Upper lobe of left lung (tissue), 6 donors: ENCODE measurements around the gene FILIP1L. TPM values are rescaled to one million over a fixed set of nuclear protein-coding genes. Genes with fewer than 3 reads are reported as not detected.

Experiments used
- ATAC-seq, 2 donors: fragments of 200-7000 bp; cut with Tn5 transposase; one replicate each; pipeline ENCODE4 v1.9.1; 2022; ENCODE audit warnings: mild to moderate bottlenecking in 2 of 2, moderate library complexity in 2 of 2; ENCODE audit not compliant: low FRiP score in 2 of 2
- DNase-seq, 2 donors: peaks; one replicate each; pipeline ENCODE4 v3.0.0-alpha.2; 2019 to 2020
- H3K27ac ChIP-seq, 4 donors: fragments of 200-600 bp; sonication (generic); one replicate each; pipeline ENCODE4 v1.5.1; 2016 to 2019
- H3K27me3 ChIP-seq, 4 donors: fragments of 200-600 bp; sonication (generic); one replicate each; pipeline ENCODE4 v1.5.1; 2017 to 2019
- H3K36me3 ChIP-seq, 4 donors: fragments of 200-600 bp; sonication (generic); one replicate each; pipeline ENCODE4 v1.5.1; 2016 to 2019
- H3K4me1 ChIP-seq, 4 donors: fragments of 200-600 bp; sonication (generic); one replicate each; pipeline ENCODE4 v1.5.1; 2018 to 2019
- H3K4me3 ChIP-seq, 4 donors: fragments of 200-600 bp; sonication (generic); one replicate each; pipeline ENCODE4 v1.5.1; 2017 to 2019; ENCODE audit warnings: mild to moderate bottlenecking in 2 of 4, moderate library complexity in 1 of 4
- H3K9me3 ChIP-seq, 4 donors: fragments of 200-600 bp; sonication (generic); one replicate each; pipeline ENCODE4 v1.5.1; 2018 to 2019
- EP300 ChIP-seq, 4 donors: sonication (generic); formaldehyde crosslinking; IDR thresholded peaks; one replicate each; pipeline ENCODE4 v1.5.1; 2017; ENCODE audit warnings: antibody characterized with exemption in 4 of 4, control low read depth in 2 of 4
- POLR2A ChIP-seq, 4 donors: fragments of 450-650 bp; IDR thresholded peaks; one replicate each; pipeline ENCODE4 v1.5.1; 2016 to 2017; ENCODE audit warnings: antibody characterized with exemption in 4 of 4, mild to moderate bottlenecking in 2 of 4
- POLR2AphosphoS5 ChIP-seq, 2 donors: sonication (generic); formaldehyde crosslinking; IDR thresholded peaks; one replicate each; pipeline ENCODE4 v1.5.1; 2017; ENCODE audit warnings: antibody characterized with exemption in 2 of 2
- WGBS, 2 donors: methylation state at CpG; one replicate each; pipeline ENCODE4 v1.1.5; 2017 to 2018; 5-methylcytosine and 5-hydroxymethylcytosine counted together
- total RNA-seq, 6 donors: library from RNA; depleted of rRNA in 4 of 6; stranded (reverse); fragments of >200 nt in 4 of 6; gene quantifications; one replicate each; pipeline versions ENCODE4 v1.1.0 to v1.2.1, GENCODE V29; 2016 to 2021
- TF ChIP-seq, protein P1 (sequence below), 6 experiments: fragments of 450-650 bp in 4 of 6; fragments of 200-600 bp in 2 of 6; sonication (generic) in 2 of 6; IDR thresholded peaks; one replicate each; pipeline ENCODE4 v1.5.1; 2016 to 2019; ENCODE audit warnings: antibody characterized with exemption in 6 of 6
- donor health status: DM: no; HTN: no; CAD: no; lungs with moderate emphysema.
- donor health status: DM: no; HTN: yes; CAD: no; lungs with severe emphysema.

FILIP1L gene
- total RNA-seq, 6 donors from 2014 or later, result 19.4 to 38.2 (median 25.9) TPM

DNA sequence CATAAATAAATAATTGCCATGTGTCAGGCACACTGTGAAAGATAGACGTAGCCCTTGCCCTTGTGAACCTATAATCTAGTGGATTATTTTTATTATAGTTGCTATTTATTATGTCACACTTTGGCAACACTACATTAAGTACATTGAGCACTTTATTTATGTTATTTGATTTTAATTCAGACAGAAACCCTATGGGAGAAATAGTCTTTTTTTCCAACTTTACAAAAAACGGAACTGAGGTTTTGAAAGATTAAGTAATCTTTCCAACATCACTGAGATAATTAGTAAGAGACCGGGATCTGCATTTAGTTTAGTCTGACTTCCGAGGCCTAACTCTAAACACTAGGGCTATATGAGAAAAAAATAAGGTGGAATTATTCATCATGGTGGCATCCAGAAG, 2.8 kb upstream of the FILIP1L start:
- Histone ChIP-seq H3K36me3 (no peaks in the 10 kb centered on the region), H3K27ac (no peak overlapping the region), H3K4me1 (peaks cover 0 to 4% (median 0%) of the 10 kb centered on the region in 4 donors), H3K27me3 (no peaks in the 10 kb centered on the region), H3K9me3 (no peaks in the 10 kb centered on the region), H3K4me3 (no peak overlapping the region)
- ATAC-seq (no peak), DNase-seq (no peak)
- TF ChIP-seq POLR2AphosphoS5 (IDR thresholded peaks at IDR 0.05) (no peak), POLR2A (IDR thresholded peaks at IDR 0.05) (no peak), EP300 (IDR thresholded peaks at IDR 0.05) (no peak)
- TF ChIP-seq, protein P1, sequence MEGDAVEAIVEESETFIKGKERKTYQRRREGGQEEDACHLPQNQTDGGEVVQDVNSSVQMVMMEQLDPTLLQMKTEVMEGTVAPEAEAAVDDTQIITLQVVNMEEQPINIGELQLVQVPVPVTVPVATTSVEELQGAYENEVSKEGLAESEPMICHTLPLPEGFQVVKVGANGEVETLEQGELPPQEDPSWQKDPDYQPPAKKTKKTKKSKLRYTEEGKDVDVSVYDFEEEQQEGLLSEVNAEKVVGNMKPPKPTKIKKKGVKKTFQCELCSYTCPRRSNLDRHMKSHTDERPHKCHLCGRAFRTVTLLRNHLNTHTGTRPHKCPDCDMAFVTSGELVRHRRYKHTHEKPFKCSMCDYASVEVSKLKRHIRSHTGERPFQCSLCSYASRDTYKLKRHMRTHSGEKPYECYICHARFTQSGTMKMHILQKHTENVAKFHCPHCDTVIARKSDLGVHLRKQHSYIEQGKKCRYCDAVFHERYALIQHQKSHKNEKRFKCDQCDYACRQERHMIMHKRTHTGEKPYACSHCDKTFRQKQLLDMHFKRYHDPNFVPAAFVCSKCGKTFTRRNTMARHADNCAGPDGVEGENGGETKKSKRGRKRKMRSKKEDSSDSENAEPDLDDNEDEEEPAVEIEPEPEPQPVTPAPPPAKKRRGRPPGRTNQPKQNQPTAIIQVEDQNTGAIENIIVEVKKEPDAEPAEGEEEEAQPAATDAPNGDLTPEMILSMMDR (IDR thresholded peaks at IDR 0.05), result no peak
- 92 to 96% methylated on average over 4 of the region's 4 CpGs for WGBS, 2 donors

DNA sequence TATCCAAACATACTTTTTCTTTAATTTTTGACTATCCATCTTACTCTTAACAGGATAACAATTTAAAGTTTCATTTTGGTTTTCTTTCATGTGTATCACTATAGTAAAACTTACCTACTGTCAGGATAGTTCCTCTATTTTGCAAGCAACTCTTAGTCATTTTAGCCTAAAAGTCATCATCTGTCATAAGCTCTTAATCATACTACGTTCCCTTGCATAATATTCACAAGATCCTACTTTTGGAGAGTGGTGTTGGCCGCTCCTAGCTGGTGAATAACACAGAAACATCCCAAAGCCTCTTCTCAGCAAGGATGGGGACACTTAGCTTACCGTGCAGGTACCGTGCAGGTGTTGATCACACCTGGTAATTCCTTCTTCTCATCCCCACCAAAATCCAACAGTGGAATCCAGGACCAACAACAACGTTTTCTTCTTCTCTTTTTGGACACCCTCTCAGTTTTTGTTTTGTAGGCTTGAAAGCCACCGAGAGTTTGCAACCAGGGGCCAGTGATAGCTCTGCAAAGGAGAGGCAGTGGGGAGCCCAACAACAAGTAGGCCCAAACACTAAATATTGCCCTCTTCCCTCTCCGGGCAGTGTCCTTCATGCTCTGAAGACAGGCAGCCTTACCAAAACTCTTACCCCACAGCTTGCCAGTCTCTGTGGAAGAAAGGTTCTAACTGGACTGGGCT, 433 bp downstream of the FILIP1L start:
- ATAC-seq, result no peak
- H3K27ac ChIP-seq, result no peak overlapping the region
- H3K4me1 ChIP-seq, result peaks cover 0 to 4% (median 0%) of the 10 kb centered on the region in 4 donors
- no peak overlapping the region for H3K4me3 ChIP-seq
- H3K36me3 ChIP-seq, result no peaks in the 10 kb centered on the region
- no peak for DNase-seq
- WGBS, 2 donors, result 88 to 89% methylated on average over 7 of the region's 7 CpGs
- no peaks in the 10 kb centered on the region for H3K9me3 ChIP-seq
- no peaks in the 10 kb centered on the region for H3K27me3 ChIP-seq
- TF ChIP-seq, protein P1 (IDR thresholded peaks at IDR 0.05), result no peak
- no peak for TF ChIP-seq EP300 (IDR thresholded peaks at IDR 0.05)
- no peak for TF ChIP-seq POLR2AphosphoS5 (IDR thresholded peaks at IDR 0.05)
- TF ChIP-seq POLR2A (IDR thresholded peaks at IDR 0.05), result no peak

DNA sequence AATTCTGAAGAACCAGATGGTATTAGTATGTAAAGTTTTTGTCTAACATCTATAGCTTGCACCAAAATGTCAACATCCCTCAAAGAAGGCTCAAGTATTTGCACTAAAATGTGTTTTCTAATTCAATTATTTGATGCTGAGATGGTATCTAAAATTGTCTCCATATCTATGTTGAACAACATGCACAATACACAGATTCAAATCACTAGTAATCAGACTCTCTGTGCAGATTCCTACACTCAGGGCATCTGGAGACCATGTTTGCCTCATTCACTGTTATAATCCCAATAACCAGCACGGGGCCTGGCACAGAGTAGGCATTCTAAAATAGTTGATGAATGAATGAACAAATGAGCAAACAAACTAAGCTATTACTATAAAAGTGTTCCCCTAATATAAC, 2.6 kb downstream of the FILIP1L start:
- no peaks in the 10 kb centered on the region for H3K36me3 ChIP-seq
- no peak for TF ChIP-seq POLR2AphosphoS5 (IDR thresholded peaks at IDR 0.05)
- TF ChIP-seq, protein P1 (IDR thresholded peaks at IDR 0.05), result no peak
- TF ChIP-seq POLR2A (IDR thresholded peaks at IDR 0.05), result no peak
- no peak for TF ChIP-seq EP300 (IDR thresholded peaks at IDR 0.05)
- no peaks in the 10 kb centered on the region for H3K27me3 ChIP-seq
- 92 to 95% methylated on average over 1 of the region's 1 CpG for WGBS, 2 donors
- ATAC-seq, result no peak
- no peak overlapping the region for H3K27ac ChIP-seq
- H3K4me3 ChIP-seq, result no peak overlapping the region
- H3K4me1 ChIP-seq, result peaks cover 0 to 11% (median 7%) of the 10 kb centered on the region in 4 donors
- H3K9me3 ChIP-seq, result no peaks in the 10 kb centered on the region
- no peak for DNase-seq

DNA sequence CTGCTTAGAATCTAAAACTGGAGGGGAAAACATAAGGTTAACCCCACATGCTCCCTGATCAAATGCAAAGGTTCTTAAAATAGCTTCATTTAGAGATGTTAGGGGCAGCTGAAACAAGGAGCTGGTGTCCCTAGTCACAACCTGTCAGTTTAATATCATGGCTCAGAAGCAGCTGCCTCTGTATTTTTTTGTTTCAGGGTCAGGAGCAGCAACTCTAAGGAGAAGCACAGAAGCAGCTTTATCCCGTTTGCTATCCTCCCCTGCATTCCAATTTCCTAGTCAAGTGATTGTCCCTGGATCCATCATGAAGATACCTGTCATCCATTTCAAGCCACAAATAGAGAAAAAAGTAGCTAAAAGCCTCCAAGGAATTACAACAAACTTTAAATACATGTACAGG, 4.1 kb downstream of the FILIP1L start:
- no peaks in the 10 kb centered on the region for H3K9me3 ChIP-seq
- 75 to 93% methylated on average over 1 of the region's 1 CpG for WGBS, 2 donors
- no peak for TF ChIP-seq POLR2A (IDR thresholded peaks at IDR 0.05)
- TF ChIP-seq, protein P1 (IDR thresholded peaks at IDR 0.05), result no peak
- no peak for TF ChIP-seq POLR2AphosphoS5 (IDR thresholded peaks at IDR 0.05)
- no peak for TF ChIP-seq EP300 (IDR thresholded peaks at IDR 0.05)
- no peaks in the 10 kb centered on the region for H3K27me3 ChIP-seq
- DNase-seq, result no peak
- ATAC-seq, result no peak
- H3K4me1 ChIP-seq, result peaks cover 3 to 26% (median 13%) of the 10 kb centered on the region in 4 donors
- no peak overlapping the region for H3K4me3 ChIP-seq
- no peaks in the 10 kb centered on the region for H3K36me3 ChIP-seq
- H3K27ac ChIP-seq, result no peak overlapping the region
